ENCODE data around the gene THRB. TPM values are rescaled to one million over a fixed set of nuclear protein-coding genes. Genes with fewer than 3 reads are reported as not detected.

THRB gene
- polyA plus RNA-seq, 4 donors, result 4.1 to 26.5 (median 24.4) TPM

DNA sequence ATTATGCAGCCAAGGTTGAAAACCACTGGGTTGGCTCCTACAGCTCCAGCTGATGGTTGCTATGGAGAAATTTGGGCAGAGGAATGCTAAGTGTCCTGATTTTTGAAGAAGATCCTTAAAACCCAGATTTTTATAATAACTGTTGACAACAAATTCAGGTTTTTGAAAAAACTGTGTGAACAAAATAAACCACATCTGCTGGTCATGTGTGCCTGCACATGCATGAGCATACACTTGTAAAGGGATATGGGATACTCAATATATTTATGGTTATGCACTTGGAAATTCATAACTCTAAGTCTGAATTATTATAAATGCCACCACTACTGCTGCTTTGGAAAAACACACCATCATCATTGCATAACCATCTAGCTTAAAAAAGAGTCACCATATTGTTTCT is 133.7 kb downstream of the THRB start:
- DNase-seq (ENCODE audit: low read depth in 4 of 4, low spot score in 3 of 4), result no peak

DNA sequence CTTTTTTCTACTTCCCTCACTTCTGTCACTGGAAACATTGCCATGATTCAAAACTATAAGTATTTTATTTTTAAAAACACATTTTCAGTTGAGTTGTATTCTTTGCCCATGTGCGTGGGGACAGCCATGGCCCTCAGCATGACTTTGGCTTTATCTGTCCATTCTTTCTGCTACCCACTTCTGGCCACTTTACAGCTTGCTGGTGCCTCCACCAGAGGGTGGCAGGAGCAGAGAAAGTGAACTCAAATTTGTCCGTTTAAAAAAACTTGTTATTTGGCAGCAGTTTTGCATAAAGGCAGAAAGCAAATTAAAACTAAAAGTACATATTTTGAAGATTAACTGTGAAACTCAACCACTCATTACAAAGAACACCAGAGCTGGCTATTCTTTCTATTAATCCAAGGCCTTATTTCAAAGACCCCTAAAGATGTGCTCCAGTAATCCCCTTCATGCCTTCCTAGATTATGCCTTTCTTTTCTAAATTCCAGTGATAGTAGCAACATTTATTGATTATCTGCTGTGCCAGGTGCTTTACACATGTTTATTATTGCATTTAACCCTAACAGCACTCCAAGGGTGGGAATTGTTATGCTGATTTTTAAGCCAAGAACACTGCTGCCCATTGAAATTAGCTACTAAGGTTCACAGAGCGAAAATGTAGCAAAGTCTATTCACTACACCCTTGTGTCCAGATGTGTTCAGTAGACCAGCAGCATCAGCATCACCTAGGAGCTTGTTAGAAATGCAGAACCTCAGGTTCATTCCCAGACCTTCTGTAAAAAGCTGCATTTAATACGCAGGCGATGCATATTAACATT is 134.8 kb downstream of the THRB start:
- DNase-seq (ENCODE audit: low read depth in 4 of 4, low spot score in 3 of 4), result no peak

GRCh38 chr3:24359102-24359501 is 135.5 kb downstream of the THRB start:
- no peak for DNase-seq (ENCODE audit: low read depth in 4 of 4, low spot score in 3 of 4)

DNA sequence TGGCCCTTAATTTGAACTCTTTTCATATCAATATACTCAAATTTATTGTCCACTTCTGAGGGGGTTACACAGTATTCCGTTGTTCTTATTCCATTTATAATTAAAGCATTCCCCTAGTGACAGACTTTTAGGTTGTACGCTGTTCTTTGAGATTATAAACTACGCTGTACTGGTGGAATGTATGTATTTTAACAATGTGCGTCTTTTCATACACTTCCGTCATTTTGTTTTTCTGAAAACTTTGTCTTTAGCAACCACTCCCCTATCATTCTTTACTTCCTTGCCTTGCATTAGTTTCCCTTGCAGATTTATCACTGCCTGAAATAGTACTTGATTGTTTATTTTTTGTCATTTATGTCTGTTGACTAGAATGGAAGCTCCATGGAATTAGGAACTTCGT is 137.0 kb downstream of the THRB start:
- no peak for DNase-seq (ENCODE audit: low read depth in 4 of 4, low spot score in 3 of 4)

- no peak for DNase-seq (ENCODE audit: low read depth in 4 of 4, low spot score in 3 of 4)
Observed at GRCh38 chr3:24355806-24356205, 138.8 kb downstream of the THRB start.

- DNase-seq (ENCODE audit: low read depth in 4 of 4, low spot score in 3 of 4), result no peak
Observed at GRCh38 chr3:24354230-24354629, 140.4 kb downstream of the THRB start.

GRCh38 chr3:24352893-24353553 is 141.6 kb downstream of the THRB start:
- no peak for DNase-seq (ENCODE audit: low read depth in 4 of 4, low spot score in 3 of 4)

DNA sequence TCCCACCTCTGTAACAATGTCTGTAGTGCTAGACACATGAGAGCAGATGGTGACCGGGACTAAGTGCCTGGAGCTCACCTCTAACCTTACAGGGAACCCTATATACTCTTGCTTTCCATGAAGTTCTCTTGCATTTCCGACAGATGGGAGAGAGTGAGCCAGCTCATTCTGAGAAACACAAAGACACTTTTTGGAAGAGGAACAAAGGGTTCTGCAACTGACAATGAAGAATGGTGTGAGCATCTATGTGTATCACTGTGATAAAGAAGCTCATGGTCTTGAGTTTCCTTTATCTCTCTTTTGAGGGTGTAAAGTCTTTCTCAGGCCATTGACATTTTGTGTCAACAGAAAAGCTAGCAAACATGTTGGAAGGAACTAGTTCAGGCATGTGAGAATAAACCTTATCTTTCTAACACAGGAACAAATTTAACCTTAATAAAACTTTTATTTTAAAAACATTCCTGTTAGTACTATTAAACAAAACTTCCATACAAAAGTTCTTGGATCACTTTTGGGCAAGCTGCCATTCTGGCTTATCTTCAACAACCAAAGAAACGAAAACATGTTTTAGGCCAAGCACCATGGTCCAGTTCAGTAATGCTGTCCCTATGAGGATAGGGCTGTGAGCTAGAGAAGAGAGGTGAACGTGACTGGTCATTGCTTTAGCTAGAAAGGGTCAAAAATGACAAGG is 142.7 kb downstream of the THRB start:
- no peak for DNase-seq (ENCODE audit: low read depth in 4 of 4, low spot score in 3 of 4)

- DNase-seq (ENCODE audit: low read depth in 4 of 4, low spot score in 3 of 4), result no peak
Observed at GRCh38 chr3:24349367-24350019, 145.2 kb downstream of the THRB start.

- DNase-seq (ENCODE audit: low read depth in 4 of 4, low spot score in 3 of 4), result no peak
Observed at GRCh38 chr3:24348348-24348747, 146.3 kb downstream of the THRB start.

DNA sequence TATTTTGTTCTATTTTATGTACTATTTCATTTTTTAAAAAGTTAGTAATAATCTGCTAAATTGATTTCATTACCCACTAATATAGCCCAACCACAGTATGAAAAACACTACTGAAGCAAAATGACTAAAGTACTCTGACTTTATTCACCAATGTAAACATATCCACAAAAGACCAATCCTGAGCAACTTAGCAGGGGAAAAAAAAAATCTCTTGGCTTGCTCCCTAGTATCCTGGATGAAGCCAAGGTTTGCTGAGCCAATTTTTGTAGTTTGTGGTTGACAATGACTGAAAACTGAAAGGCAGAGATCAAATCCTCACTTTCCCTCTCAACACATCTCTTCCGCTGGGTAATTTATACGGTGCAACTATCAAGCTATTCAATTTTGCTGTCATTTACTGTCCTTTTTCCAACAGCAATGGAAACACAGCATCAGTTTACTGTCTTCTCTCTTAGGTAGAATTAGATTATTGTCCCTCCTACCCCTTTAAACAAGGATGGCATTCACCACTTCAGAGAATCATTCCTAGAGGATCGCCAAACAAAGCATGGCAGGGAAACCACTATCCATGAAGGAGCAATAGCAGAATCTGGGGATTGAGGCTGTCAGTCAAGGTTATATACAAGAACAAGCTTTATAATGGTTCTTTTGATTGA is 149.7 kb downstream of the THRB start:
- no peak for DNase-seq (ENCODE audit: low read depth in 4 of 4, low spot score in 3 of 4)

GRCh38 chr3:24343084-24343783 is 151.4 kb downstream of the THRB start:
- no peak for DNase-seq (ENCODE audit: low read depth in 4 of 4, low spot score in 3 of 4)

GRCh38 chr3:24342275-24342674 is 152.4 kb downstream of the THRB start:
- DNase-seq (ENCODE audit: low read depth in 4 of 4, low spot score in 3 of 4), result no peak

DNA sequence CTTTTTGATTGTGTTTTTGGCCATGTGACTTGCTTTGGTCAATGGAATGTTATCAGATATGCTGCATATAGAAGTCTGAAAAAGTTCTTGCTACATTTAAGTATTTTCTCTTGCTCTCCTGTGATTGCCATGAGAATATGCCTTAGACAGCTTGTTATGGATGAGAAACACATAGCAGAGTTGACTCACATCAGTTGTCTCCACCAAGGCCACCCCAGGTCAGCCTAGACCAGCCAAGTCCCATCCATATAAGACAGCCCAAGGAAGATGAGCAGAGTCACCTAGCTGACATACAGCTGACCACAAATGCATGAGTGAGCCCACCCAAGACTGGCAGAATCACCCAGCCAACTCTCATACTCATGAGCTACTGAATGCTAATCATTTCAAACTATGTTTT is 153.0 kb downstream of the THRB start:
- no peak for DNase-seq (ENCODE audit: low read depth in 4 of 4, low spot score in 3 of 4)

DNA sequence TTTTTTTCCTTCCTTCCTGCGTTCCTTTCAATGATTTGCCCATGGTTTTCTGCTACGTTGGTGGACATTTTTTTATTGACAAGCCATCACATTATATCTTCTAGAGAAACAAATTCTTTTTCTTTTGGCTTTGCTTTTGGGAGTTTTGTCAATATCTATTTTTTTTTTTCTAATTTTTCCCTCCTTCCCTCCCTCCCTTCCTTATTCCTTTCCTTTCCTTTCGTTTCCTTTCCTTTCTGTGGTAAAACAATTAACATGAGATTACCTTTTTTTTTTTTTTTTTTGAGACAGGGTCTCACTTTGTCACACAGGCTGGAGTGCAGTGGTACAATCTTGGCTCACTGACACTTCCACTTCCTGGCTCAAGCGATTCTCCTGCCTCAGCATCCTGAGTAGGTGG is 153.7 kb downstream of the THRB start:
- DNase-seq (ENCODE audit: low read depth in 4 of 4, low spot score in 3 of 4), result no peak

- no peak for DNase-seq (ENCODE audit: low read depth in 4 of 4, low spot score in 3 of 4)
Observed at GRCh38 chr3:24340161-24340560, 154.5 kb downstream of the THRB start.

DNA sequence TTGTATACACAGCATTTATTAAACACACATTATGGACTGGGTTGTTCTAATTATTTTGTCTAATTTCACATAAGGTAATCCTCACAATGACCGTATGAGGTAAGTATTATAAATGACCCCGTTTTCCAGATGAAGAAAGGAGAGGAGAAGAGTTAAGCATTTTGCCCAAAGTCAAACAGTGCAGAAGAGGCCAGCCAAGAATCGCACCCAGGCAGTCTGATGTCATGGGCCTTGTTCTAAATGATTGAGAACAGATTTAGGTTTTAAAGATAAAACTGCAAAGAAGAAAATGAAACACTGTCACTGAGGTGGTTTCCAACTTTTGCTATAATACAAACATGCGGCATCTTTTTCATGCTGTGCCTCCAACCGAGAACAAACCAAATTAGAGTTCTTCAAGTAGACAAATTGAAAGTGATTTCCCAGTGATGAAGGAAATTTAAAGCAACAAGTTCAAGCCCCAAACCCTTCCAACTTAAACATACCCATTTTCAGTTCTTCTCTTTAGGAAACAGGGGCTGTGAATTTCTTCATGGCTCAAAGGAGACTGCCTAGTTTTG is 155.3 kb downstream of the THRB start:
- DNase-seq (ENCODE audit: low read depth in 4 of 4, low spot score in 3 of 4), result no peak

- DNase-seq (ENCODE audit: low read depth in 4 of 4, low spot score in 3 of 4), result no peak
Observed at GRCh38 chr3:24338409-24339130, 156.1 kb downstream of the THRB start.

DNA sequence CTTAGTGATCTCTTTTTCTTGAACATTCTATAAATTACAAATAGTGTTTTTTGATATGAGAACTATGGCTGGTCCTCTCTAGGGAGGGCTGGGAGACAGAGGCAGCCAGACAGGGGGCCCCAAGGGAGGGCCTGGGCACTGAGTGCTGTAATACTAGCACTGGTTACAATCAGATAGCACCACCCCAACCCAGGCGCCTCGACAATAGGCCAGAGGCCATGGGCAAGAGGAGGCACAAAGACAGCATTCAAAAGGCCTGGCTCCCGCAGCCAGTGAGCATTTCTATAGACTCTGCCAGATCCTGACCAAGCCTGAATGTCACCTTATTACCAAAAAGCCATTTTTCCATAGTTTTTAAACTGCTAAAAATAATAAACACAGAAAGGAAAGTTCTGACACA is 158.5 kb downstream of the THRB start:
- DNase-seq (ENCODE audit: low read depth in 4 of 4, low spot score in 3 of 4), result no peak
